Measurements from ENCODE around the gene ZC3H7A.
"Not testable (repeated sequence)": the region's sequence is repeated elsewhere in the genome, so short reads cannot be mapped to it uniquely, and the experiment has no call there.

The ZC3H7A gene

GRCh38 chr16:11796227-11797165 is 562 bp downstream of the ZC3H7A start:
- peaks cover 14% of the 10 kb centered on the region for H3K4me1 ChIP-seq (ENCODE audit: control insufficient read depth, insufficient read depth, low read length)
- H3K4me3 ChIP-seq (ENCODE audit: low read length): peak overlapping the region; percentile 84
- peak overlapping the region; percentile 86 for H3K9ac ChIP-seq (ENCODE audit: low read length)

GRCh38 chr16:11795887-11796226 is 1.2 kb downstream of the ZC3H7A start:
- Histone ChIP-seq H3K4me1 (ENCODE audit: control insufficient read depth, insufficient read depth, low read length) (peaks cover 14% of the 10 kb centered on the region), H3K27me3 (ENCODE audit: control insufficient read depth, insufficient read depth, low read length) (no peaks in the 10 kb centered on the region), H3K27ac (ENCODE audit: low read depth, low read length) (peak overlapping the region; percentile 92), H3K36me3 (ENCODE audit: control insufficient read depth, insufficient read depth, low read length) (peaks cover 7% of the 10 kb centered on the region), H3K4me3 (ENCODE audit: low read length) (peak overlapping the region; percentile 84), H3K9ac (ENCODE audit: low read length) (no peak overlapping the region)

More at GRCh38 chr16:11796227-11797165, 562 bp downstream of the ZC3H7A start:
- Histone ChIP-seq H3K27ac (ENCODE audit: low read depth, low read length) (peak overlapping the region; percentile 92), H3K27me3 (ENCODE audit: control insufficient read depth, insufficient read depth, low read length) (no peaks in the 10 kb centered on the region), H3K36me3 (ENCODE audit: control insufficient read depth, insufficient read depth, low read length) (peaks cover 6% of the 10 kb centered on the region)

GRCh38 chr16:11794996-11795886 is 1.8 kb downstream of the ZC3H7A start:
- peaks cover 14% of the 10 kb centered on the region for H3K4me1 ChIP-seq (ENCODE audit: control insufficient read depth, insufficient read depth, low read length)
- H3K27ac ChIP-seq (ENCODE audit: low read depth, low read length): peak overlapping the region; percentile 92
- peaks cover 7% of the 10 kb centered on the region for H3K36me3 ChIP-seq (ENCODE audit: control insufficient read depth, insufficient read depth, low read length)
- no peak overlapping the region for H3K9ac ChIP-seq (ENCODE audit: low read length)
- H3K27me3 ChIP-seq (ENCODE audit: control insufficient read depth, insufficient read depth, low read length): no peaks in the 10 kb centered on the region
- peak overlapping the region; percentile 84 for H3K4me3 ChIP-seq (ENCODE audit: low read length)

GRCh38 chr16:11794447-11794846 is 2.6 kb downstream of the ZC3H7A start:
- H3K9ac ChIP-seq (ENCODE audit: low read length): no peak overlapping the region
- H3K4me3 ChIP-seq (ENCODE audit: low read length): no peak overlapping the region
- H3K36me3 ChIP-seq (ENCODE audit: control insufficient read depth, insufficient read depth, low read length): peaks cover 7% of the 10 kb centered on the region
- H3K27ac ChIP-seq (ENCODE audit: low read depth, low read length): no peak overlapping the region
- H3K4me1 ChIP-seq (ENCODE audit: control insufficient read depth, insufficient read depth, low read length): peaks cover 14% of the 10 kb centered on the region
- no peaks in the 10 kb centered on the region for H3K27me3 ChIP-seq (ENCODE audit: control insufficient read depth, insufficient read depth, low read length)

GRCh38 chr16:11793840-11794239 is 3.2 kb downstream of the ZC3H7A start:
- H3K9ac ChIP-seq (ENCODE audit: low read length): no peak overlapping the region
- H3K27ac ChIP-seq (ENCODE audit: low read depth, low read length): no peak overlapping the region
- H3K4me3 ChIP-seq (ENCODE audit: low read length): no peak overlapping the region
- H3K27me3 ChIP-seq (ENCODE audit: control insufficient read depth, insufficient read depth, low read length): no peaks in the 10 kb centered on the region
- H3K36me3 ChIP-seq (ENCODE audit: control insufficient read depth, insufficient read depth, low read length): peaks cover 7% of the 10 kb centered on the region
- peaks cover 14% of the 10 kb centered on the region for H3K4me1 ChIP-seq (ENCODE audit: control insufficient read depth, insufficient read depth, low read length)

GRCh38 chr16:11792410-11793241 is 4.4 kb downstream of the ZC3H7A start:
- H3K4me3 ChIP-seq (ENCODE audit: low read length): no peak overlapping the region
- H3K9ac ChIP-seq (ENCODE audit: low read length): no peak overlapping the region

GRCh38 chr16:11791144-11791828 is 5.8 kb downstream of the ZC3H7A start:
- Histone ChIP-seq H3K36me3 (ENCODE audit: control insufficient read depth, insufficient read depth, low read length) (peaks cover 7% of the 10 kb centered on the region), H3K4me1 (ENCODE audit: control insufficient read depth, insufficient read depth, low read length) (peaks cover 7% of the 10 kb centered on the region), H3K27me3 (ENCODE audit: control insufficient read depth, insufficient read depth, low read length) (no peaks in the 10 kb centered on the region), H3K27ac (ENCODE audit: low read depth, low read length) (no peak overlapping the region), H3K9ac (ENCODE audit: low read length) (no peak overlapping the region), H3K4me3 (ENCODE audit: low read length) (no peak overlapping the region)

More at GRCh38 chr16:11792410-11793241, 4.4 kb downstream of the ZC3H7A start:
- Histone ChIP-seq H3K27me3 (ENCODE audit: control insufficient read depth, insufficient read depth, low read length) (no peaks in the 10 kb centered on the region), H3K4me1 (ENCODE audit: control insufficient read depth, insufficient read depth, low read length) (peaks cover 7% of the 10 kb centered on the region), H3K36me3 (ENCODE audit: control insufficient read depth, insufficient read depth, low read length) (peaks cover 7% of the 10 kb centered on the region), H3K27ac (ENCODE audit: low read depth, low read length) (peak overlapping the region; percentile 50)

GRCh38 chr16:11788914-11789313 is 8.1 kb downstream of the ZC3H7A start:
- Histone ChIP-seq H3K27ac (ENCODE audit: low read depth, low read length) (no peak overlapping the region), H3K36me3 (ENCODE audit: control insufficient read depth, insufficient read depth, low read length) (peaks cover 2% of the 10 kb centered on the region), H3K4me1 (ENCODE audit: control insufficient read depth, insufficient read depth, low read length) (peaks cover 6% of the 10 kb centered on the region), H3K27me3 (ENCODE audit: control insufficient read depth, insufficient read depth, low read length) (no peaks in the 10 kb centered on the region), H3K9ac (ENCODE audit: low read length) (no peak overlapping the region), H3K4me3 (ENCODE audit: low read length) (no peak overlapping the region)

GRCh38 chr16:11784980-11785599 is 12.0 kb downstream of the ZC3H7A start:
- H3K36me3 ChIP-seq (ENCODE audit: control insufficient read depth, insufficient read depth, low read length); H3K27ac ChIP-seq (ENCODE audit: low read depth, low read length); H3K4me3 ChIP-seq (ENCODE audit: low read length); H3K27me3 ChIP-seq (ENCODE audit: control insufficient read depth, insufficient read depth, low read length); H3K9ac ChIP-seq (ENCODE audit: low read length): not testable (repeated sequence)
- H3K4me1 ChIP-seq (ENCODE audit: control insufficient read depth, insufficient read depth, low read length): peaks cover 20% of the 10 kb centered on the region

GRCh38 chr16:11784381-11784780 is 12.7 kb downstream of the ZC3H7A start:
- H3K9ac ChIP-seq (ENCODE audit: low read length): not testable (repeated sequence)

GRCh38 chr16:11784038-11784369 is 13.1 kb downstream of the ZC3H7A start:
- H3K4me1 ChIP-seq (ENCODE audit: control insufficient read depth, insufficient read depth, low read length): peaks cover 20% of the 10 kb centered on the region
- no peak overlapping the region for H3K4me3 ChIP-seq (ENCODE audit: low read length)
- H3K27me3 ChIP-seq (ENCODE audit: control insufficient read depth, insufficient read depth, low read length): no peaks in the 10 kb centered on the region
- no peaks in the 10 kb centered on the region for H3K36me3 ChIP-seq (ENCODE audit: control insufficient read depth, insufficient read depth, low read length)
- peak overlapping the region; percentile 70 for H3K27ac ChIP-seq (ENCODE audit: low read depth, low read length)
- no peak overlapping the region for H3K9ac ChIP-seq (ENCODE audit: low read length)

More at GRCh38 chr16:11784381-11784780, 12.7 kb downstream of the ZC3H7A start:
- H3K27ac ChIP-seq (ENCODE audit: low read depth, low read length); H3K4me3 ChIP-seq (ENCODE audit: low read length); H3K27me3 ChIP-seq (ENCODE audit: control insufficient read depth, insufficient read depth, low read length); H3K36me3 ChIP-seq (ENCODE audit: control insufficient read depth, insufficient read depth, low read length): not testable (repeated sequence)
- H3K4me1 ChIP-seq (ENCODE audit: control insufficient read depth, insufficient read depth, low read length): peaks cover 20% of the 10 kb centered on the region

Data from rectal smooth muscle tissue (tissue), 1 donor.